GM21737 (cell line): Measurements from ENCODE around the gene KLRC1.
"Not testable (repeated sequence)": the region's sequence is repeated elsewhere in the genome, so short reads cannot be mapped to it uniquely, and the experiment has no call there.

Experiments used
- ATAC-seq: cut with Tn5 transposase; IDR thresholded peaks from one replicate; pipeline ENCODE4 v1.9.1; 2021; ENCODE audit warnings: mild to moderate bottlenecking, moderate library complexity; ENCODE audit not compliant: unreplicated experiment

Gene KLRC1

DNA sequence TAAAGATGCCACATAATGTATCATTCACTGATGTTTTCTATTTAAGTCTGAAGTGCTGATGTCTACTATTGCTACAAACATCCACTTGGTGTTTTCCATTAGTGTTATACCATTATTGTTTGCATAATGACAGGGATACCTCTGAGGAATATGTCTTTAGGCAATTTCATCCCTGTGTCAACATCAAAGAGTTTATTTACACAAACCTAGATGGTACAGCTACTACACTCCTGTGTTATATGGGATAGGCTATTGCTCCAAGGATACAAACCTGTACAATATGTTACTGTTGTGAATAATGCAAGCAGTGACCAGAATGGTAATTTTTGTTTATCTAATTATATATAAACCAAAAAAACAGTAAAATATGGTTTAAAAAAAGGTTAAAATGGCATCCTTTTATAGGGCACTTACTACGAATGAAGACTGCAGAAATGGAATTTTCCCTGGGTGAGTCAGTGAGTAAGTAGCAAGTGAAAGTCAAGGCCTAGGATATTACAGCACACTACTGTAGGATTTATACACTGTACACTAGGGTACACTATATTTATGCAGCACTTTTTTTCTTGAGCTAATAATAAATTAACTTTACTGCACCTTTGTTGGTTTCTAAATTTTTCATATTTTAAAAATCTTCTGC is 28.8 kb downstream of the KLRC1 start:
- ATAC-seq, result not testable (repeated sequence)

DNA sequence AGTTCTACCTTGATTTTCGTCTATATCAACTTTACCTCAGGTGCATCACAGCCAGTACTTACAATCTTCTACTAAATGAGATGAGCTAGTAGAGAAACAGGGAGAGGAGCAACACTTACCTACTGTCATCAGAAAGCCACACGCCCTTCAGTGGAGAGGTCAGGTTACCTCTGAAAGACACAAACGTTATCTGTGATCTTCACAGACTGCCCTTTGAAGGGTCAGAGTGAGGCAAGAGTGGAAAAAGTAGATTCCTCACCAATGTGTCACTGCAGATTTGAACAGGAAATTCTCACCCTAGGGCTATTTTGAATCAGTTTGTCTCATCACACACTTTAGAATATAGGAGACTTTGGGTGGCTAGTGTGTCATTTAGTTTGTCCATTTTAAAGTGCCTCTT is 31.0 kb downstream of the KLRC1 start:
- ATAC-seq, result not testable (repeated sequence)

DNA sequence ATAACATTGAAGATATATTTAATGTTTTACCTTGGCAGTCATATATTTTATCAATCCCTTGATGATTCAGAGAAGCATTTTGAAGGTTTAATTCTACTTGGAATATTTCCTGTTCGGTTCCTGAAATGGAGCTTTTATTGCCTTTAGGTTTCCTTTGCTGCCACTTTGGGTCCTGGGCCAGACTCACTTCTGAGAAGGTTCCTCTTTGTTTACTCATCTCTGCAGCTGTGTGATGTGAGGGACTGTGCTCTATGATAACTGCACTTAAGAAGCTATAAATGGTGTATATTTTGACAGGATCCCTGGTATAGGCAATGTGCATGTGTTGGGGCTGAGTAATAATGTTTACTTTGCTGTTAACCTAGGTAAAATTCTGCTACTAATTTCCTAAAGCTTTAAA is 32.8 kb downstream of the KLRC1 start, which contains the start of gene KLRC3:
TSS of gene KLRC3 (minus strand) at position 262 of the 400 bp plus-strand sequence. CDS start at position 217, 45 bp downstream.
- ATAC-seq, result not testable (repeated sequence)

DNA sequence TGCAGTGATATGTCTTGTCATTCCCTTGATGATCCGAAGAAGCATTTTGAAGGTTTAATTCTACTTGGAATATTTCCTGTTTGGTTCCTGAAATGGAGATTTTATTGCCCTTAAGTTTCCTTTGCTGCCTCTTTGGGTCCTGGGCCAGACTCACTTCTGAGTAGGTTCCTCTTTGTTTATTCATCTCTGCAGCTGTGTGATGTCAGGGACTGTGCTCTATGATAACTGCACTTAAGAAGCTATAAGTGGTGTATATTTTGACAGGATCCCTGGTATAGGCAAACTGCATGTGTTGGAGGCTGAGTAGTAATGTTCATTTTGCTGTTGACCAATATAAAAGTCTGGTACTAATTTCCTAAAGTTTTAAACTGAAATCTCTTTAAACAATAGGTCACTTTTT is 43.8 kb downstream of the KLRC1 start, which contains the start of gene KLRC4:
TSS of gene KLRC4 (minus strand) at position 366 of the 400 bp plus-strand sequence. CDS start at position 184, 182 bp downstream.
- ATAC-seq, result no peak

DNA sequence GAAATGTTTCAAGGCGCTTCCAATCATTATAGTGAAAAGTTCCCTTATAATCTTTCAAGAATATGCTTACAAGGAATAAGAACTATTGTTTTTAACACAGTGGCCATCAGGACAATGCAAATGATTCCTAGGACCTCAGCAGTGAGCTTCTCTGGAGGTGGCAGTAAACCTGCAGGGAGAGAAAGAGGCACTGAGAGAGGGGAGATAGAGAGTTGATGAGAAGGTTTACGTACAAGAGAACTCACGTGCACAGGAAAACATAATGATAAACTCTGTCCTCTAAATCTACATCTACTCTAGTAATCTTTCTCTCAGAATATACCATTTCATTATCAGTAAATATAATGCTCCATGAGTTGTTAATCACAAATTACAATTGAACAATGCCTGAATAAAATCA is 44.3 kb downstream of the KLRC1 start:
- no peak for ATAC-seq

DNA sequence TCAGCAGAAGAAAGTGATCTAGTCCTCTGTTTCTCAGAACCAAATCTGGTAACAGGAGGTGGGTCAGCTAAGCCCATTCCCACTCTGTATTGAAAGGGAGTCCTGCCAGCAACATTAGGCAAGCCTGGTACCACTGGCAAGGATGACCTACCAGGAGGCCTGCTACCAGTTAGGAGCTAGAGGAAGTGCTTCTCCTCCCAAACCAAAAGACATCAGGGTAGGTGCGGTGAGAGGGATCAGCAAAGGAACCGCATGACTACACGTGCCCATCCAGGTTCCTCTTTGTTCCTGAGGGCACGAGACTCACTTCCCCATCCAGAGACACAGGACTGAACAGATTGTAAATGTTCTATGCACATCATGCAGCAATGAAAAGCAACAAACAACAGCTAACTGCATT is 46.5 kb downstream of the KLRC1 start:
- ATAC-seq, result no peak

DNA sequence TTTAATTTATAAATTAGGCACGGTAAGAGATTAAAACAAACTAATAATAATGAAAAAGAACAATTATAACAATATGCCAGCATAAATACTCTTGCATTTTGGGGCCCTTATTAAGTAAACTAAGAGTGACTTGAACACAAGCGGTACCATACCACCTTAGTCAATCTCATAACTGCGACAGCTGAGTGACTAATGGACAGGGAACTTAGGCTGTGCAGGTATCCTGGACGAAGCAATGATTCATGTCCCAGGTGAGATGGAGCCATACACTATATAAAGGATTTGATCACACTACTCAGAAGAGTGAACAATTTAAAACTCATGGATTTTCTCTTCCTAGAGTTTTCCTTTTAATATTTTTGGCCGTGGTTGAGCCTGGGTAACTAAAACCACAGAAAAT is 47.9 kb downstream of the KLRC1 start:
- ATAC-seq, result no peak

DNA sequence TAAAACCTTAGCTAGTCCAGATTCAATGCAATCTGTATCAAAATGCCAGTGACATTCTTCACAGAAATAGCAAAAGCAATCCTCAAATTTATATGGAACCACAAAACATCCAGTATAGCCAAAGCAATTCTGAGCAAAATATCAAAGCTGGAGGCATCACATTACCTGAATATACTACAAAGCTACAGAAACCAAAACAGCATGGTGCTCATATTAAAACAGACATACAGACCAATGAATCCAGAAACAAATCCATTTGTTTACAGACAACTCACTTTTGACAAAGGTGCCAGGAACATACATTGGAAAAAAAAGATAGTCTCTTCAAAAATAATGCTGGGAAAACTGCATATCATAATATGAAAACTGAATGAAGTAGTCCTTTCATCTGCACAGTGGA is 48.4 kb downstream of the KLRC1 start:
- no peak for ATAC-seq

DNA sequence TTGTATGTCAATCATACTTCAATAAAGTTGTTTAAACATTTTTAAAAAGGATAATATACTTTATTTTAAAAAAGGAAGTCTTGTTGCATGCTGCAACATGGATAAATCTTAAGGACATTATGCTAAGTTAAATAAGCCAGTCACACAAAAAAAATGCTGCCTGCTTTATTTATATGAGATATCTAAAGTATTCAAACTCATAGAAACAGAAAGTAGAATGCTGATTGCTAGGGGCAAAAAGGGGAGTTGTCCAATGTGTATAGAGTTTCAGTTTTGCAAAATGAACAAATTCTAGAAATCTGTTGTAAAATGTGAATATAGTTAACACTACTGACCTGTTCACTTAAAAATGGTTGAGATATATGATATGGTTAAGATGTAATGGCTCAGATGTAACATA is 52.3 kb downstream of the KLRC1 start:
- ATAC-seq, result no peak

DNA sequence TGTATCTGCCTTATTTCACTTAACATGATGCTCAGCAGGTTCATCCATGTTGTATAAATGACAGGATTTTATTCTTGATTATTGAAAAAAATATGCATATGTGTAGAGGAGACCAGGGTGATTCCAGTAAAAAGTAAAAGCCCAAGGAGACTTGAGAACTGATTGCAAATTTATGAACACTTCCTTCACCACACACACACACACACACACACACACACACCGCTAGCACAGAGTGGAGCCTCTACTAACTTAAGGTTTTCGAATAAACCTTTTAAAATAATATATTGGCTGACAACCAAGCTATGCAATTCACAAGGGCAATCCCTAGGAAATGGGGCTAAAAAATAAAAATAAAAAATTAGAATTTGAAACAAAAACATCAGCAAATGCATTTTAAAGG is 55.0 kb downstream of the KLRC1 start:
- ATAC-seq, result no peak

DNA sequence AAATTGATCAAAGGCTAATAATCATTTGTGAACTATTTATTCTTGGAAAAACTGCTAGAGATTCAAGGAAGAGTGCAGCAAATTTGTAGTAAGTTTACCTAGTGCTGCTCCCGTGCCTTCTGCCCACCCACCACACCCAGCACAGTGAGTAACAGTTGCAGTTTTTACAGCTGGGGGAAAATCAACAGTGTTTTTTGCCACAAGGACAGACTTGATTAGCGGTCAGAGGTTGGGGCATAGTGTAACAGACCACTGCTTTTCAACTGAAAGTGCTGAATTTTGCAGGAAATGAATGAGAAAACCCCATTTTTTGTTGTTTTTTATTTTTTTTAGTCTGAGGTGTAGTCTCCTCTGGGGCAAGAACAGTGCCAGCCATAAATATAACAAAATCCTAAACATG is 55.9 kb downstream of the KLRC1 start:
- no peak for ATAC-seq

DNA sequence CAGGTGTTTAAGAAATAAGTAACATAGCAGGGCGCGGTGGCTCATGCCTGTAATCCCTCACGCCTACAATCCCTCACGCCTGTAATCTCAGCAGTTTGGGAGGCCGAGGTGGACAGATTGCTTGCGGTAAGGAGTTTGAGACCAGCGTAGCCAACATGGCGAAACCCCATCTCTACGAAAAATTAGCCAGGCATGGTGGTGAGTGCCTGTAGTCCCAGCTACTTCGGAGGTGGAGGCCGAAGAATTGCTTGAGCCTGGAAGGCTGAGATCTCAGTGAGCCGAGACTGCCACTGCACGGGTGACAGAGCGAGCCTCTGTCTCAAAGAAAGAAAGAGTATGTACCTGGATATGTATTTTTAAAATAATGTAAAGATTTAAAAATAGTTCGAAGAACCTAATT is 57.0 kb downstream of the KLRC1 start:
- ATAC-seq, result not testable (repeated sequence)
